Measurements from ENCODE around the gene NT5DC1.

Gene NT5DC1

DNA sequence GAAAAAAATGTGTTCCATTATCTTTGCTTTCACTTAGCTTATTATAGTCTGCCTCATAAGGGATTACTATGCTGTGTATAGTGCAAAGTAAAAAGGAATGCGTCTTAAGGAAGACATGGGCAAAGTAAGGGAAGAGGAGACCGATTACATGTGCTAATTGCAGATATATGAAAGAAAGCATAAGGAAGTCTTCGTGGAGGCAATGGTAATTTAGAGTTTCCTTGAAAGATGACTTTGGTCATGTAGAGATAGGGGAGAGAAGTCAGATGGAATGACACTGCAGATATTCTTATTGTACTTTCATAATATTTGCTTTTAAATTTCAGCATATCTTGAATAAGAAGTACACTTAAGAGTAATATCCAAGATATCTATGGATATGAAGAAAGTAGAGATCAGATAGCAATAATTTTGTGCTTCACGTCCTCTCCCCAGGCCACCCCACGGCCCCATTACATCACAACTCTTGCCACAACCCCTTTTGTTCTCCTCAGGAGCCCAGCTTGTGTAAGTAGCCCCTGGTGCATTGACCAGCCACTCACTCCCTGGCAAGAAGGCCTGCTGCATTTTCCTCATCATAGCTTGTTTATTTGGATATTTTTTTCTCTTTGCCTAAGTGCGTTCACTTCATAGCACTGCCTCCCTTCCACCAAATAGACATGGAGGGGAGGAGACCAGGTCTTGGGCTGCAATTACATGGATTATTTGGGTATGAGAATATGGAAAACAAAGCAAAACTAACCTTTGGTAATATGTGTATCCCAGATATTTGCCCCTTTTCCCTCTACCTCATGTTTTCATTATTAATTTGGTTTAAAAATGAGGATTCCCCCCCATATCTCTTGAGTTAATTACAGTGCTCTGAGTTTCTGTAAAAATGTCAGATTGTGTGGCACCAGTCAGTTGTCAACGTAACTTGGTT is 56.0 kb downstream of the NT5DC1 start:
- DNase-seq (ENCODE audit: low spot score): no peak

DNA sequence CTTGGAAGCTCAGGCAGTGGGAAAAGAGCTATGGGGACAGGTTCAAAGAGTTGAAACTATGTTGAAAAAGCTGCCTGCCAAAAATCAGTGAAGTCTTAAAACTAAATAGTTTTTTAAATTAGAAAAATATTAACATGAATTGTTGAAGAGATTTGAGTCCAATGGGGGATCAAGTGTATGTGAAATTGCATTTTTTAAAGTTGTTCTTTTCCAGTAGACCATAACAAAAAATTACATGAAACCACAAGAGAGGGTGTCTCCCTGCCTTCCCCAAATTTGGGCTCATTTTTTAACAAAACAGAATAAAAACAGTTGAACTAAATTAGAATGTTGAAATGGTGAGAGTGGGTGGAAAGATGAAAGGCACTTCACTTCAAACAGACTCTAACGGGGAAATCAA is 56.7 kb downstream of the NT5DC1 start:
- DNase-seq (ENCODE audit: low spot score) (no peak), ATAC-seq (ENCODE audit: low read depth) (no peak)
- H3K9me3 ChIP-seq (ENCODE audit: severe bottlenecking): no peaks in the 10 kb centered on the region
- H3K4me1 ChIP-seq (ENCODE audit: insufficient read depth, poor library complexity, severe bottlenecking): no peaks in the 10 kb centered on the region
- TF ChIP-seq, protein P1, sequence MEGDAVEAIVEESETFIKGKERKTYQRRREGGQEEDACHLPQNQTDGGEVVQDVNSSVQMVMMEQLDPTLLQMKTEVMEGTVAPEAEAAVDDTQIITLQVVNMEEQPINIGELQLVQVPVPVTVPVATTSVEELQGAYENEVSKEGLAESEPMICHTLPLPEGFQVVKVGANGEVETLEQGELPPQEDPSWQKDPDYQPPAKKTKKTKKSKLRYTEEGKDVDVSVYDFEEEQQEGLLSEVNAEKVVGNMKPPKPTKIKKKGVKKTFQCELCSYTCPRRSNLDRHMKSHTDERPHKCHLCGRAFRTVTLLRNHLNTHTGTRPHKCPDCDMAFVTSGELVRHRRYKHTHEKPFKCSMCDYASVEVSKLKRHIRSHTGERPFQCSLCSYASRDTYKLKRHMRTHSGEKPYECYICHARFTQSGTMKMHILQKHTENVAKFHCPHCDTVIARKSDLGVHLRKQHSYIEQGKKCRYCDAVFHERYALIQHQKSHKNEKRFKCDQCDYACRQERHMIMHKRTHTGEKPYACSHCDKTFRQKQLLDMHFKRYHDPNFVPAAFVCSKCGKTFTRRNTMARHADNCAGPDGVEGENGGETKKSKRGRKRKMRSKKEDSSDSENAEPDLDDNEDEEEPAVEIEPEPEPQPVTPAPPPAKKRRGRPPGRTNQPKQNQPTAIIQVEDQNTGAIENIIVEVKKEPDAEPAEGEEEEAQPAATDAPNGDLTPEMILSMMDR (IDR thresholded peaks at IDR 0.05; ENCODE audit: poor library complexity, severe bottlenecking): no peak
- no peak overlapping the region for H3K4me3 ChIP-seq (ENCODE audit: severe bottlenecking)
- H3K36me3 ChIP-seq (ENCODE audit: low read depth): peaks cover 6% of the 10 kb centered on the region
- no peak overlapping the region for H3K27ac ChIP-seq (ENCODE audit: poor library complexity, severe bottlenecking)
- no peaks in the 10 kb centered on the region for H3K27me3 ChIP-seq (ENCODE audit: insufficient read depth, poor library complexity, severe bottlenecking)

More for the DNA sequence above, 56.0 kb downstream of the NT5DC1 start:
- Histone ChIP-seq H3K4me1 (ENCODE audit: insufficient read depth, poor library complexity, severe bottlenecking) (no peaks in the 10 kb centered on the region), H3K9me3 (ENCODE audit: severe bottlenecking) (no peaks in the 10 kb centered on the region), H3K4me3 (ENCODE audit: severe bottlenecking) (no peak overlapping the region), H3K27me3 (ENCODE audit: insufficient read depth, poor library complexity, severe bottlenecking) (no peaks in the 10 kb centered on the region), H3K36me3 (ENCODE audit: low read depth) (peaks cover 6% of the 10 kb centered on the region), H3K27ac (ENCODE audit: poor library complexity, severe bottlenecking) (no peak overlapping the region)
- TF ChIP-seq, protein P1 (IDR thresholded peaks at IDR 0.05; ENCODE audit: poor library complexity, severe bottlenecking): no peak
- ATAC-seq (ENCODE audit: low read depth): no peak

DNA sequence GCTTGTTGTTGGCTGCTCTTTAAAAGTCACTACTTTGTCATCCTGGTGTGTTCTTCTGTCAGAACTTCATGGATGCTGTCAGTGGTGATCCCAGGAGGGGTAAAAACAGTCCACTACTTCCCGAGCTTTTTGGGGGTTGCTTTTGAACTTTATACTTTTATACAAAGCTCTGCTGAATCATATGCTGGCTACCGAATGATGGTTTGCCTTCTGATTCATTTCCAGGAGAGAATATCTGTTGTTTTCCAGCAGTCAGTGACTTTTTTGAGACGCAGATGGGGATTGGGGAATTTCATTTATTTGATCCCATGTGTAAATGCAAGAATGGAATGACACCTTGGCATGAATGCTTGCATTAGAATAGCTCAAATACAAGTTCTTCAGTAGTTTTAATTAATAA is 58.0 kb downstream of the NT5DC1 start:
- DNase-seq (ENCODE audit: low spot score): no peak
- TF ChIP-seq, protein P1 (IDR thresholded peaks at IDR 0.05; ENCODE audit: poor library complexity, severe bottlenecking): no peak
- H3K4me1 ChIP-seq (ENCODE audit: insufficient read depth, poor library complexity, severe bottlenecking): no peaks in the 10 kb centered on the region
- ATAC-seq (ENCODE audit: low read depth): no peak
- H3K27ac ChIP-seq (ENCODE audit: poor library complexity, severe bottlenecking): no peak overlapping the region
- peaks cover 2% of the 10 kb centered on the region for H3K9me3 ChIP-seq (ENCODE audit: severe bottlenecking)
- H3K4me3 ChIP-seq (ENCODE audit: severe bottlenecking): no peak overlapping the region
- no peaks in the 10 kb centered on the region for H3K27me3 ChIP-seq (ENCODE audit: insufficient read depth, poor library complexity, severe bottlenecking)
- peaks cover 6% of the 10 kb centered on the region for H3K36me3 ChIP-seq (ENCODE audit: low read depth)

DNA sequence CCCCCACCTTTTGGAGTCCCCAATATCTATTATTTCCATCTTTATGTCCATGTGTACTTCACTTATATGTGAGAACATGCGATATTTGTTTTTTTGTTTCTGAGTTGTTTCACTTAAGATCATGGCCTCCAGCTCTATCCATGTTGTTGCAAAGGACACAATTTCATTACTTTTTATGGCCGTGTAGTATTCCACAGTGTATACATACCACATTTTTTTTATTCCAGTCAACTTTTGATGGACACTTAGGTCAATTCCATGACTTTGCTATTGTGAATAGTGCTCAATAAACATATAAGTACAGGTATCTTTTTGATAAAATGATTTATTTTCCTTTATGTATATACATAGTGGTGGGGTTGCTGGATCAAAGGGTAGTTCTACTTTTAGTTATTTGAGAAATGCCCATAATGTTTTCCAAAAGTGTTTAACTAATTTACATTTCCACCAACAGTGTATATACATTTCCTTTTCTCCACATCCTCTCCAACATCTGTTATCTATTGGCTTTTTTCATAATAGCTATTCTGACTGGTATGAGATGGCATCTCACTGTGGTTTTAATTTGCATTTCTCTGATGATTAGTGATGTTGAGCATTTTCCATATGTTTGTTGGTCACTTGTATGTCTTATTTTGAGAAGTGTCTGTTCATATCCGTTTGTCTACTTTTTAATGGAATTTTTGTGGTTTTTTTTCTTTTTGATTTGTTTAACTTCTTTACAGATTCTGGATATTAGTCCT is 59.3 kb downstream of the NT5DC1 start:
- DNase-seq (ENCODE audit: low spot score): no peak
- TF ChIP-seq, protein P1 (IDR thresholded peaks at IDR 0.05; ENCODE audit: poor library complexity, severe bottlenecking): no peak
- no peaks in the 10 kb centered on the region for H3K4me1 ChIP-seq (ENCODE audit: insufficient read depth, poor library complexity, severe bottlenecking)
- ATAC-seq (ENCODE audit: low read depth): no peak
- H3K27me3 ChIP-seq (ENCODE audit: insufficient read depth, poor library complexity, severe bottlenecking): no peaks in the 10 kb centered on the region
- H3K9me3 ChIP-seq (ENCODE audit: severe bottlenecking): peaks cover 2% of the 10 kb centered on the region
- peaks cover 6% of the 10 kb centered on the region for H3K36me3 ChIP-seq (ENCODE audit: low read depth)
- no peak overlapping the region for H3K4me3 ChIP-seq (ENCODE audit: severe bottlenecking)
- H3K27ac ChIP-seq (ENCODE audit: poor library complexity, severe bottlenecking): no peak overlapping the region

Data from RWPE2 (cell line).